Measurements from ENCODE around the gene MYBPC2.
A peak's percentile ranks its signal among the peaks of the same experiment; 100 is the strongest.

The MYBPC2 gene

DNA sequence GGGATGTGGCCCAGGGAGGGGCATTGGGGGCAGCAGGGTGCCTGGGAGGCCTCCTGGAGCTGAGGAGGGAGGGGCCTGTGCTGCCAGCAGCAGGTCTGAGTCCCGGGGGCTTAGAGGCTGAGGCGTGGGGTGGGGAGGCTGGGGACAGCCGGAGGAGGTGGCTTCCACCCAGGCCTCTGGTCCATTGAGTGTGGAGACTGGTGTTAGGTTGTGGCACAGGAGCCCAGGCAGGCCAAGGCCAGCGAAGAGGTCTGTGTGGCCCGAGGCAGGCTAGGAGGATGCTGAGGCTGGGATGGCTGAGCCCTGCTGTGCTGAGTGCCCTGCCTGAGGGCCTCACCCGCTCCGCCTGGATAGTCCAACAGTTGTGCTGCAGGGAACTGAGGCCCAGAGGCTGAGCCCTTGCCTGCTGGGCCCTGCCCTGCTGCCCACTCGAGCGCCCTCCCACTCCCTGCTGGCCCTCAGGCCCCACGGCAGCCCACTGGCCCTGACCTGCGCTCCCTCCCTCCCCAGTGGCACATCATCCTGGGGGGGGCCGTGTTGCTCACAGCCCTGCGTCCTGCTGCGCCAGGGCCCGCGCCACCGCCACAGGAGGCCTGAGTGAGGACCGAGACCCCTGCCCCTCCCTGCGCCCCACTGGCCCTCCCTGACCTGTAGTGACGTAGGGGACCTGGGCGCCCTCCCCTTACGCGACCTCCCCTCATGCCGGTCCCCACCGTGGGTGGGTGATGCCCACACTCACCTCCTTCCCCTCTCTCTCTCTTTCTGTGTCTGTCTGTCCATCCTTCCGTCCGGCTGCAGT is 48.9 kb downstream of the MYBPC2 start:
- no peak for DNase-seq (ENCODE audit: low read depth)

DNA sequence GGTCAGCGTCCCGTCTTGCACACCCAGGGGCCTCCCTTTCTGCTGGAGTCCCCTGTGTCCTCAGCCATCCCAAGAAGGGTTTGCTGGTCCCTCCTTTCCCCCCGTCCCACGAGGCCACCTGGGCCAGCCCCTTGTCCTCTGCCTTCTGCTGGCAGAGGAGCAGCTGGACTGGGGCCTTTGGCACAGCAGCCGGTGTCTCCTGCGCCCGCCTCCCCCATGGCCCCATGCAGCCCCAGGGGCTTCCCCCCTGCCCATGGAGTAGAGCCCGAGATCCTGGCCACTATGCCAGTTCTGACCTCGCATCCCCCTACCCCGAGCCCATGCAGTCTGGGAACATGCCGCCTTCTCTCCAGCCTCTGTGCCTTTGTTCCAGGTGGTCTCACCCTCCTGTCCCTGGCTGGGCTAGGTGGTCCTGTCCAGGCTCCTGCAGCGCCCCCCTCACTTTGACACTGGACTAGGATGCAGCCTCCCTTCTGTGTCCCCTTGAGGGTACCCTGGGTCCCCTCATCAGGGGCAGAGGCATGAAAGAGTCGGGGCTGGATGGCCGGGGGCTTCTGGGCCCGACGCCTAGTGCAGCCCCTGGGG is 49.7 kb downstream of the MYBPC2 start:
- DNase-seq (ENCODE audit: low read depth): no peak

DNA sequence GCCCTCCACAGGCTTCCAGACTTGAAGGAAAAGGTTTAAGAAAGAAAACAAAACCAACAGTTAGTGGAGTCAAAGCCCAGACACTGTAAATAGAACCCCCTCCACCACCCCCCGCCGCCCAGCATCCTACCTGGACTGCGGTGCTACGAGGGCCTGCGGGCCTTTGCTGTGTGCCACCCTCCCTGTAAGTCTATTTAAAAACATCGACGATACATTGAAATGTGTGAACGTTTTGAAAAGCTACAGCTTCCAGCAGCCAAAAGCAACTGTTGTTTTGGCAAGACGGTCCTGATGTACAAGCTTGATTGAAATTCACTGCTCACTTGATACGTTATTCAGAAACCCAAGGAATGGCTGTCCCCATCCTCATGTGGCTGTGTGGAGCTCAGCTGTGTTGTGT is 50.2 kb downstream of the MYBPC2 start:
- DNase-seq (ENCODE audit: low read depth): no peak

GRCh38 chr19:50485284-50485955 is 52.7 kb downstream of the MYBPC2 start:
- no peak for DNase-seq (ENCODE audit: low read depth)

- peak; percentile 28 for DNase-seq (ENCODE audit: low read depth)
Observed at GRCh38 chr19:50486823-50487515, 54.3 kb downstream of the MYBPC2 start.

DNA sequence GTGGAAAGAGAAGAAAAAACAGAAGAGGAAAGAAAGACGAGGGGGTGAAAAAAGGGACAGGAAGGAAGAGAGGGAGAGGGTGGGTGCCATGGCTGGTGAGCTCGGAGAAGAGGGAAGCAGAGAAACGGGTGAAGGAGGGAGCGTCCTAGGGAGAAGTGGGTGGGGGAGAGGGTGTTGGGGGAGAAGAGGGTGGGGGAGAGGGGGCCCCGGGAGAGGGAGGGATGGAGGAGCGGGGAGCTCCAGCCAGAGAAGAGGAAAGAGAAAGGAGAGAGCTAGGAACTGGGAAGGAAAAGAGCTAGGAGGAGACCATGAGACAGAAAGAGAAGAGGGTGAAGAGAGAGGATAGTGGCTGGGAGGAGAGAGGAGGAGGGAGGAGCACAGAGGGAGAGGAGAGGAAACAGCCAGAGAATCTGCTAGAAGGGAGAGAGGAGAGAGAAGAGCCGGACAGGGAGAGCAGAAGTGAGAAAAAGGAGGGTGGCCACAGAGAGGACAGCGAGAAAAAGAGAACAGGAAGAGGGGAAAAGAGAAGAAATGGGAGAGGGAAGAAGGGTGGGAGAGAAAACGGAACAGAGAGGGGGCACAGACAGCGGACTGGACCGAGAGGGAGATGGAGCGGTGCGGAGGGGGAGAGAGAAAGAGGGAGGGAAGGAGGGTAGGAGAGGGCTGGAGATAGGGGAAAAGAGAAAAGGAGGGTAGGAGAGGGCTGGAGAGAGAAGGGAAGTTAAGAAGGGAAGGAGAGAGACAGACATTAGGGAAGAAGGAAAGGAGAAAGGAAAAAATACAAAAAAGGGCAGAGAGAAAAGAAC is 55.9 kb downstream of the MYBPC2 start:
- no peak for DNase-seq (ENCODE audit: low read depth)

GRCh38 chr19:50489461-50490011 is 56.8 kb downstream of the MYBPC2 start:
- DNase-seq (ENCODE audit: low read depth): no peak

- no peak for DNase-seq (ENCODE audit: low read depth)
Observed at GRCh38 chr19:50490411-50490811, 57.7 kb downstream of the MYBPC2 start.

DNA sequence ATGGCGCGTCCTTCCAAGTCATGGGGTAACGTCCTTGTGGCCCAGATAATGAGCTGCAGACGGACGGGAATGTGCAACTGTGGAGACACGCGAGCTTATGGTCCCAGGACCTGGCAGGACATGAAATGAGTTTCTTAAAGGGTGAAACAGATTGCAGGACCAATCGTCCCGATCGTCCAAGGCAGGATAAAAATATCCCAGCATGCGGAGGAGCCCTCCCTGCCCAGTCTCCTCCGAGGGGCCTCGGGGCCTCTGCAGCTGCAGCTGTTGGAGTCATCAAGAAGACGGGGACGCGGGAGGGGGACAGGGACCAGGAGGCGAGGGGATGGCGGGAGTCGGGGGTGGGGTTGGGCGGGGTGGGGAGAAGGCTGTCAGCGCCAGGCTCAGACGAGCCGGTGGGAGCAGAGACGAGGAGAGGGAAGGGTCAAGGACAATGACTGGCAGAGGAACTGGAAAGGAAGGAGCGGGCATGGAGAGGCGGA is 58.3 kb downstream of the MYBPC2 start:
- DNase-seq (ENCODE audit: low read depth): no peak

DNA sequence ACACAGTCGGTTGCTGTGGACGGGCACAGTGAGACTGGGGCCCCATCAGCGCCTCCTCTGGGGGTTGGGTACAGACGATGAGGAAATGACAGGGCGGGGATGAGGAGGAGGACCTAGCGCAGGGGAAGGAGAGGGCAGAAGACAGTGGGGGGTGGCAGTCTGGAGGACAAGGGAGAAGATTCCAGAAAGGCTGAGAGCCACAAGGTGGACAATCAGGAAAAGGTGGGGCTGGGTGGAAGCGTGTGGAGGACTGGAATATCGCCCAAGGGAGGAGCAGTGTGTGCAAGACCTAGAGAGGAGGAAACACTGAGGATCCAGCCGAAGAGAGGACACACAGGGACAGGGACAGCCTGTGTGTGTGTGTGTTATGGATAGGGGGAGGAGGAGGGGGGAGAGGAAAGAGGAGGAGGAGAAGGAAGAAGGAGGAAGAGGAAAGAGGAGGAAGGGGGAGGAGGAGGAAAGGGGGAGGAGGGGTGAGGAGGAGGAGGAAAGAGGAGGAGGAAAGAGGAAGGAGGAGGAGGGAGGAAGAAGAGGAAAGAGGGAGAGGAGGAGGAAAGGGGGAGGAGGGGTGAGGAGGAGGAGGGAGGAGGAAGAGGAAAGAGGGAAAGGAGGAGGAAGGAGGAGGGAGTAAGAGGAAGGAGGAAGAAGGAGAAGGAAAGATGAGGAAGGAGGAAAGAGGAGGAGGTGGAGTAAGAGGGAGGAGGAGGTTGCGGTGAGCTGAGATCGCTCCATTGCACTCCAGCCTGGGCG is 59.8 kb downstream of the MYBPC2 start:
- no peak for DNase-seq (ENCODE audit: low read depth)

DNA sequence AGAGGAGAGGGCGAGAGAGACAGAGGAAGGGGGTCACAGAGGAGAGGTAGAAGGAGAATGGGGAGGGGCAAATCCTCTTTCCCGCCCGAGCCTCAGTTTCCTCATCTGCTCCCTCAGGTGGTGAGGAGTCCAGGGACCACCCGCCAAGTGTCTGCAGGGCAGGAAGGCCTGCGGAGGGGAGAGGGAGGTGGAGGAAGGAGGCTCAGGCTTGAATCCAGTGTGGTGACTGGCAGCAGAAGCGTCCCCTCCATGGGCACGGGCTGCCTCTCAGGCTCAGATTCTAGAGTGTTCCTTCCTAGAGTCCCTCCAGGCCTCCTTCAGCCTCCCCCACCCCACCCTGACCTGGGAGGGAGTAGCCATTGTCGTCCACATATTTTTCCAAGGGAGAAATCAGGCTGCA is 60.5 kb downstream of the MYBPC2 start:
- DNase-seq (ENCODE audit: low read depth): no peak

DNA sequence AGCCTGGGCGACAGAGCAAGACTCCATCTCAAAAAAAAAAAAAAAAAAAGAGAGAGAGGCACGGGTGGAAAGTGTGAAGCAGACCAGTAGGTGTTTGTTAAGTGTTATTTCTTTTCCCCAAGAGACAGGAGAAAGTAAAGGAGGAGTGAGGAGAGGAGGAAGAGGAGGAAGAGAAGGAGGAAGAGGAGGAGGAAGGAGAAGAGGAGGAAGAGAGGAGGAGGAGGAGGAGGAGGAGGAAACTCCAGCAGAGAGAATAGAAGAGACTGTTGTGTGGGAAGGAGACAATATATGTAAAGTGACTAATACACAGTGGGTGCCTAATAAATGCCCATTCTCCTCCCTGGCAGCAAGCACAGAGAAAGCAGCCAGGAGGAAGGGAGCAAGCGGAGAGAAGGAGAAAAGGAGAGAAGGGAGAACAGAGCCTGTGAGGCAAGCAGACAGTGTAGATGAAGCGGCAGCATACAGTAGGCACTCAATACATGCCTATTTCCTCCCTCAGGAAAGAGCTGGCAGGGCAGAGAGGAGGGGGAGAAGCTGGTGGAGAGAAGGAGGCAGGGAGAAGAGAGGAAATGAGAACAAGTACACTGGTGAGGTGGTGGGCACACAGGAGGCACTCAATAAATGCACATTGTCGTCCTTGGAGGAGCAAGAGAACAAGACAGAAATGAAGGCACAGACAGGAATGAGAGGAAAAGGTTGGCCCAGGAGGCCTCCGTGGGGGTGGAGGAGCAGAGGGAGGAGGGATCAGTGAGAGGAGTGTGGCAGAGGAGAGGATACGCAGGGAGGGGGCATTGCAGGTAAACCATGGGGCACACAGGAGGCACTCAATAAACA is 61.7 kb downstream of the MYBPC2 start:
- no peak for DNase-seq (ENCODE audit: low read depth)

GRCh38 chr19:50495020-50495531 is 62.4 kb downstream of the MYBPC2 start:
- DNase-seq (ENCODE audit: low read depth): no peak

- no peak for DNase-seq (ENCODE audit: low read depth)
Observed at GRCh38 chr19:50496189-50497021, 63.7 kb downstream of the MYBPC2 start.

GRCh38 chr19:50497022-50497405 is 64.3 kb downstream of the MYBPC2 start:
- no peak for DNase-seq (ENCODE audit: low read depth)

- no peak for DNase-seq (ENCODE audit: low read depth)
Observed at GRCh38 chr19:50498219-50499056, 65.7 kb downstream of the MYBPC2 start.

GRCh38 chr19:50500060-50500752 is 67.5 kb downstream of the MYBPC2 start:
- DNase-seq (ENCODE audit: low read depth): no peak
